Endothelial cell (in vitro differentiated cells): Measurements from ENCODE around the gene SPSB1. TPM values are rescaled to one million over a fixed set of nuclear protein-coding genes. Genes with fewer than 3 reads are reported as not detected.
A peak's percentile ranks its signal among the peaks of the same experiment; 100 is the strongest.

ENCODE experiments used
- DNase-seq: peaks from one replicate; pipeline ENCODE4 v3.0.0; 2021; ENCODE audit warnings: low spot score
- H3K27ac Mint-ChIP-seq: one replicate; pipeline ENCODE4 v1.8.0; 2021; ENCODE audit warnings: mixed read lengths, inconsistent platforms; ENCODE audit not compliant: unreplicated experiment
- H3K27me3 Mint-ChIP-seq: one replicate; pipeline ENCODE4 v1.8.0; 2021; ENCODE audit warnings: mild to moderate bottlenecking, moderate library complexity, mixed read lengths, inconsistent platforms; ENCODE audit not compliant: unreplicated experiment
- H3K36me3 Mint-ChIP-seq: one replicate; pipeline ENCODE4 v1.8.0; 2021; ENCODE audit warnings: mild to moderate bottlenecking, low read depth, mixed read lengths, inconsistent platforms; ENCODE audit not compliant: unreplicated experiment
- H3K4me1 Mint-ChIP-seq: one replicate; pipeline ENCODE4 v1.8.0; 2021; ENCODE audit warnings: mild to moderate bottlenecking, mixed read lengths, inconsistent platforms; ENCODE audit not compliant: unreplicated experiment
- H3K4me3 Mint-ChIP-seq: one replicate; pipeline ENCODE4 v1.8.0; 2021; ENCODE audit warnings: mild to moderate bottlenecking, mixed read lengths, inconsistent platforms; ENCODE audit not compliant: unreplicated experiment
- H3K9me3 Mint-ChIP-seq: one replicate; pipeline ENCODE4 v1.8.0; 2021; ENCODE audit warnings: mixed read lengths, inconsistent platforms; ENCODE audit not compliant: unreplicated experiment
- CTCF ChIP-seq: fragments of 200-600 bp; sonication (generic); IDR thresholded peaks from one replicate; pipeline ENCODE4 v1.5.0; 2021; ENCODE audit warnings: antibody characterized with exemption; ENCODE audit not compliant: unreplicated experiment
- total RNA-seq: library from RNA; stranded (reverse); fragmentation: NEBNext Ultra II Directional; extraction: Animal tissue kit (Norgen Biotek cat#: 25700); gene quantifications from one replicate; pipeline ENCODE4 v1.2.1, GENCODE V29; 2021; ENCODE audit not compliant: unreplicated experiment

The SPSB1 gene
- total RNA-seq, 1 donor from 2014 or later: 8.1 TPM

DNA sequence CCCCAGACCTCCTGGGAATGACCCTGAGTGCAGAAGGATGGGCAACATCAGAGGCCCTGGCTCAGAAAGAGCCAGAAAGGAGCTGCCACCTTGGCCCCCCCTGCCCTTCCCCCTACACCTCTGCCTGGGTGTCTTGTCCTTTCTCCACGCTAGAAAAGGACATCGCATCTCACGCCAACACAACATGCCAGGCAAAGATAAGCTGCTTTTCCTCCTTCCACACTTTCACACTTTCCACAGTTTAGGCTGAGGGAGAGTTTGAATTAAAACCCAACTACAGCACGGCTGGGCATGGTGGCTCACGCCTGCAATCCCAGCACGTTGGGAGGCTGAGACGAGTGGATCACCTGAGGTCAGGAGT lies 109.5 kb downstream of the SPSB1 start:
- DNase-seq: no peak
- H3K4me3 Mint-ChIP-seq: no peak overlapping the region
- peaks cover 2% of the 10 kb centered on the region for H3K27me3 Mint-ChIP-seq
- H3K36me3 Mint-ChIP-seq: no peaks in the 10 kb centered on the region
- H3K27ac Mint-ChIP-seq: peak overlapping the region; percentile 70
- H3K4me1 Mint-ChIP-seq: peaks cover 29% of the 10 kb centered on the region
- TF ChIP-seq CTCF: no peak
- H3K9me3 Mint-ChIP-seq: no peaks in the 10 kb centered on the region

- DNase-seq: no peak
- Mint-ChIP-seq H3K27me3 (peaks cover 2% of the 10 kb centered on the region), H3K4me1 (peaks cover 28% of the 10 kb centered on the region), H3K36me3 (no peaks in the 10 kb centered on the region), H3K4me3 (no peak overlapping the region), H3K9me3 (no peaks in the 10 kb centered on the region), H3K27ac (no peak overlapping the region)
- TF ChIP-seq CTCF: no peak
Measured at GRCh38 chr1:9402717-9403225, 110.1 kb downstream of the SPSB1 start.

GRCh38 chr1:9404117-9404914 lies 111.6 kb downstream of the SPSB1 start:
- H3K27me3 Mint-ChIP-seq: peaks cover 2% of the 10 kb centered on the region
- peaks cover 25% of the 10 kb centered on the region for H3K4me1 Mint-ChIP-seq
- no peak overlapping the region for H3K4me3 Mint-ChIP-seq
- no peaks in the 10 kb centered on the region for H3K9me3 Mint-ChIP-seq
- H3K27ac Mint-ChIP-seq: no peak overlapping the region
- no peak for DNase-seq
- no peak for TF ChIP-seq CTCF
- no peaks in the 10 kb centered on the region for H3K36me3 Mint-ChIP-seq

DNA sequence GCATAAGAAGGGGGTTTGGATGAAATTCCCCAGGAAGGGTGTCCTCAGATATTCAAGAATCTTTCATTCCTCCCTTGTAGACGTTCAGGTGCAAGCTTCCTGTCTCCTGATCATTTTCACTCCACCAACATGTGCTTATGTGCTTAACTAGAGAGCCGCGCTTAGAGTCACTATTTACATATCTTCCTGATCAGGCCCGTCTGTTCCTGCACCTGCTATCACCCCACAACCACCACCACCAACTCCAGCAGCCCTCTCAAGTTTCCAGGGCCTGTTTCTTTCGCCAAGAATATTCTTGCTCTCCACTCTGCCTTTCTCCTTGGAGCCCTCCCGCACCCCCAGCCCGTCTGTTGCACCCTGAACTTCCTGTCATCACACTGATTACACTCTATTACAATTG lies 113.4 kb downstream of the SPSB1 start:
- Mint-ChIP-seq H3K4me1 (peaks cover 19% of the 10 kb centered on the region), H3K27ac (no peak overlapping the region), H3K27me3 (peaks cover 2% of the 10 kb centered on the region), H3K9me3 (no peaks in the 10 kb centered on the region), H3K4me3 (no peak overlapping the region), H3K36me3 (no peaks in the 10 kb centered on the region)
- DNase-seq: no peak
- no peak for TF ChIP-seq CTCF

- Mint-ChIP-seq H3K27ac (no peak overlapping the region), H3K4me1 (peaks cover 3% of the 10 kb centered on the region), H3K4me3 (no peak overlapping the region), H3K27me3 (no peaks in the 10 kb centered on the region), H3K9me3 (no peaks in the 10 kb centered on the region), H3K36me3 (no peaks in the 10 kb centered on the region)
- no peak for TF ChIP-seq CTCF
- no peak for DNase-seq
Measured at GRCh38 chr1:9410737-9411297, 118.1 kb downstream of the SPSB1 start.
